Mesothelial cell of epicardium (in vitro differentiated cells): ENCODE results near the gene PLXNC1. TPM values are rescaled to one million over a fixed set of nuclear protein-coding genes. Genes with fewer than 3 reads are reported as not detected.

Experiments
- DNase-seq, 2 experiments: peaks; one replicate each; pipeline ENCODE4 v3.0.0; 2021; ENCODE audit warnings: low spot score in 2 of 2; ENCODE audit not compliant: unreplicated experiment in 2 of 2
- H3K27ac Mint-ChIP-seq: 2 replicates; pipeline ENCODE4 v1.8.0; 2021; ENCODE audit warnings: mixed read lengths
- H3K27me3 Mint-ChIP-seq: 2 replicates; pipeline ENCODE4 v1.8.0; 2021; ENCODE audit warnings: low read depth, mixed read lengths
- H3K36me3 Mint-ChIP-seq: 2 replicates; pipeline ENCODE4 v1.8.0; 2021; ENCODE audit warnings: mixed read lengths
- H3K4me1 Mint-ChIP-seq: 2 replicates; pipeline ENCODE4 v1.8.0; 2021; ENCODE audit warnings: mixed read lengths
- H3K4me3 Mint-ChIP-seq: 2 replicates; pipeline ENCODE4 v1.8.0; 2021; ENCODE audit warnings: mild to moderate bottlenecking, moderate library complexity, mixed read lengths
- H3K9me3 Mint-ChIP-seq: 2 replicates; pipeline ENCODE4 v1.8.0; 2021; ENCODE audit warnings: mixed read lengths
- CTCF ChIP-seq: fragments of 200-600 bp; sonication (generic); IDR thresholded peaks from one replicate; pipeline ENCODE4 v1.5.0; 2021; ENCODE audit warnings: antibody characterized with exemption; ENCODE audit not compliant: unreplicated experiment
- total RNA-seq: library from RNA; stranded (reverse); gene quantifications from 3 replicates; pipeline ENCODE4 v1.2.1, GENCODE V29; 2021

PLXNC1 gene
- total RNA-seq, 1 donor from 2014 or later, result 3.4 TPM

DNA sequence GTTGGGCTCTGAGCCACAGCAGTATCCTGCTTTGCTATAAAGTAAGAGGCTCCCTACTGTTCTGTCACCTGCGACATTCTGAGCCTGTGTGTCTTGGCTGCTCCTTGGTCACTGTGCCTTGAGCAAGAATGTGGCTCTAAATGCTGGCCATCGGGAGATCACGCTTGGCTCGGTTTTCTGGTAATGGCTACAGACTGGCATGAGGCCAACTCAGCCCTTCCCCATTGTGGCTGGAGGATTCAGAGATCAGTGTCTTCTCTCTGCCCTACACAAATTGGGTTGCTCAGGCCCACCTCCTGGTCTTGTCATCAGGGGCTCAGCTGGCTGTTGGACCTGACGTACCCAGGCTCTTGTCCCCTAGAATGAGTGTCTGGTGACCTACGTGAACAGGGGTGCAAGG, 94.5 kb downstream of the PLXNC1 start:
- no peaks in the 10 kb centered on the region for H3K9me3 Mint-ChIP-seq
- no peak for DNase-seq

GRCh38 chr12:94244165-94245133, 96.1 kb downstream of the PLXNC1 start:
- H3K4me3 Mint-ChIP-seq, result no peak overlapping the region
- no peak for DNase-seq
- H3K9me3 Mint-ChIP-seq, result no peaks in the 10 kb centered on the region
- H3K27me3 Mint-ChIP-seq, result peaks cover 26% of the 10 kb centered on the region
- TF ChIP-seq CTCF, result no peak
- H3K36me3 Mint-ChIP-seq, result no peaks in the 10 kb centered on the region
- no peak overlapping the region for H3K27ac Mint-ChIP-seq
- peaks cover 7% of the 10 kb centered on the region for H3K4me1 Mint-ChIP-seq

More for the DNA sequence above, 94.5 kb downstream of the PLXNC1 start:
- peaks cover 2% of the 10 kb centered on the region for H3K4me1 Mint-ChIP-seq
- peaks cover 35% of the 10 kb centered on the region for H3K27me3 Mint-ChIP-seq
- H3K27ac Mint-ChIP-seq, result no peak overlapping the region
- H3K36me3 Mint-ChIP-seq, result no peaks in the 10 kb centered on the region
- H3K4me3 Mint-ChIP-seq, result no peak overlapping the region
- TF ChIP-seq CTCF, result no peak

DNA sequence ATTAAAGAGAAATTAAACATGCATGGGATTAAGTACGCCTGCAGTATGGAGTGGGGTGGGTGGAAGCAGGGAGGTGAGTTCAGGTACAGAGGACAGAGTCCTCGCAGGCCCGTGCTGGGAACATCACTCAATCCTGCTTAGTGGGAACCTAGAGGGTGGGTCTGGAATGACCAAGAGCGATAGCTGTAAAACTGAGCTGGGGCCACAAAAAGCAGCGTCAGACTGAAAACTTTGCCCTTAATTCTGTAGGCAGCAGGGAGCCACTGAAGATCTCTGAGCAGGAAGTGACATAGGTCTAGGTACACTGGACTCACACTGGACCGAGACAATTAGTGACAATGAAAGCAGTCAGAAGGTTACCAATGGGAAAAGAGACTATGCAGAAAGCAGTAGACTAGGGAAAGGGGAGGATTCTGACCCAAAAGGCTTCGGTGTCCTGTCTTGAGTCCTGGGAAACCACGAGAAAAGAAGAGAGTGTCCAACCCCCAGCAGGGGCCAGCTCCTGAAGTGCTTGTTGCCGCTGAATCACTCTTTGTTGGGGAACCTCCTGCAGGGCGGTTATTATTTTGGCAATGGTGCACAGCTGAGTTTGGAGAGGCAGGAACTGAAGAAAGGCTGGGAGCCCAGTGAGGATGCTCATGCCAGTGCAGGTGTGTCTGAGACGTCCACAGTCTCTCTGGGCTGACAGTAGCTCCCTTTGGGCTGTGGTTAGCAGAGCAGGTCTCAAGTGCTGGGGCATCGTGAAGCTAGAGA, 97.4 kb downstream of the PLXNC1 start:
- H3K27ac Mint-ChIP-seq, result no peak overlapping the region
- no peak for TF ChIP-seq CTCF
- no peak for DNase-seq
- H3K9me3 Mint-ChIP-seq, result no peaks in the 10 kb centered on the region
- peaks cover 15% of the 10 kb centered on the region for H3K27me3 Mint-ChIP-seq
- H3K36me3 Mint-ChIP-seq, result no peaks in the 10 kb centered on the region
- peaks cover 7% of the 10 kb centered on the region for H3K4me1 Mint-ChIP-seq
- H3K4me3 Mint-ChIP-seq, result no peak overlapping the region

DNA sequence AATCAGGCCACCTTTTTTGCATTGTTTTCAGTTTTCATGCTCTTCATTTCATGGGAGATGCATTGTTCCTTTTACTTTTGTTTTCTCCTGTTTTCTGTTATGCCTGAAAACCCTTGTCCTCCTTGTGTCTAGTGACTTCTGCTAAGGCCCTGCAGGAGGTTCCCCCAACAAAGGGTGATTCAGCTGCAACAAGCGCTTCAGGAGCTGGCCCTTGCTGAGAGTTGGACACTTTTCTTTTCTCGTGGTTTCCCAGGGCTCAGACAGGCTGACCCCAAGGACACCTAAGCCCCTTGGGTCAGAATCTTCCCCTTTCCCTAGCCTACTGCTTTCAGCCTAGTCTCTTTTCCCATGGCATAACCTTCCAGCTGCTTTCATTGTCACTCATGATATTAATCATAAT, 98.9 kb downstream of the PLXNC1 start:
- Mint-ChIP-seq H3K27me3 (peaks cover 8% of the 10 kb centered on the region), H3K4me3 (no peak overlapping the region), H3K27ac (no peak overlapping the region), H3K36me3 (no peaks in the 10 kb centered on the region), H3K9me3 (no peaks in the 10 kb centered on the region), H3K4me1 (peaks cover 7% of the 10 kb centered on the region)
- TF ChIP-seq CTCF, result no peak
- DNase-seq, result no peak

- no peaks in the 10 kb centered on the region for H3K9me3 Mint-ChIP-seq
- peaks cover 7% of the 10 kb centered on the region for H3K4me1 Mint-ChIP-seq
- DNase-seq, result no peak
- no peak overlapping the region for H3K4me3 Mint-ChIP-seq
- H3K36me3 Mint-ChIP-seq, result no peaks in the 10 kb centered on the region
- H3K27me3 Mint-ChIP-seq, result peaks cover 6% of the 10 kb centered on the region
- no peak overlapping the region for H3K27ac Mint-ChIP-seq
- no peak for TF ChIP-seq CTCF
Measured at GRCh38 chr12:94248582-94248981, 100.2 kb downstream of the PLXNC1 start.
